Stomach (tissue), 9 donors: Measurements from ENCODE around the gene AGTRAP. TPM values are rescaled to one million over a fixed set of nuclear protein-coding genes. Genes with fewer than 3 reads are reported as not detected.
A peak's percentile ranks its signal among the peaks of the same experiment; 100 is the strongest.

Source experiments
- DNase-seq, 2 donors: peaks; one replicate each; pipeline versions ENCODE4 v3.0.0 to v3.0.0-alpha.2; 2013 to 2019
- H3K27ac ChIP-seq, 5 donors: fragments of 200-600 bp in 4 of 5; sonication (generic) in 4 of 5; one replicate each; pipeline ENCODE4 v1.5.1; 2013 to 2019; ENCODE audit warnings: mild to moderate bottlenecking in 1 of 5, moderate library complexity in 1 of 5
- H3K27me3 ChIP-seq, 3 donors: fragments of 200-600 bp; sonication (generic); one replicate each; pipeline ENCODE4 v1.5.1; 2017 to 2019; ENCODE audit warnings: mixed run types in 1 of 3
- H3K36me3 ChIP-seq, 4 donors: fragments of 200-600 bp; sonication (generic); 1 replicate in 3 of 4; 2 replicates in 1 of 4; pipeline ENCODE4 v1.5.1; 2016 to 2019
- H3K4me1 ChIP-seq, 4 donors: fragments of 200-600 bp; sonication (generic); one replicate each; pipeline ENCODE4 v1.5.1; 2016 to 2019
- H3K4me3 ChIP-seq, 4 donors: fragments of 200-600 bp; sonication (generic) in 3 of 4; one replicate each; pipeline ENCODE4 v1.5.1; 2016 to 2019; ENCODE audit warnings: mild to moderate bottlenecking in 1 of 4
- H3K9me3 ChIP-seq, 4 donors: fragments of 200-600 bp; sonication (generic); one replicate each; pipeline ENCODE4 v1.5.1; 2016 to 2019
- CTCF ChIP-seq, 7 experiments: fragments of 450-650 bp in 4 of 7; fragments of 200-600 bp in 3 of 7; sonication (generic) in 3 of 7; IDR thresholded peaks; one replicate each; pipeline ENCODE4 v1.5.1; 2016 to 2019; ENCODE audit warnings: antibody characterized with exemption in 7 of 7, control low read depth in 2 of 7, mild to moderate bottlenecking in 1 of 7
- EP300 ChIP-seq: sonication (generic); formaldehyde crosslinking; IDR thresholded peaks from one replicate; pipeline ENCODE4 v1.6.1; 2017; ENCODE audit warnings: antibody characterized with exemption
- POLR2A ChIP-seq, 4 donors: fragments of 450-650 bp; IDR thresholded peaks; one replicate each; pipeline ENCODE4 v1.6.1; 2016; ENCODE audit warnings: antibody characterized with exemption in 4 of 4, control low read depth in 2 of 4, mild to moderate bottlenecking in 1 of 4, moderate library complexity in 1 of 4
- POLR2AphosphoS5 ChIP-seq, 3 donors: sonication (generic); formaldehyde crosslinking; IDR thresholded peaks; one replicate each; pipeline ENCODE4 v1.6.1; 2016; ENCODE audit warnings: antibody characterized with exemption in 3 of 3
- WGBS, 5 donors: extraction: QIAGEN DNeasy Blood & Tissue Kit in 3 of 5; methylation state at CpG; one replicate each; pipeline versions ENCODE4 v1.1.5 to v1.1.7; 2013 to 2018; 5-methylcytosine and 5-hydroxymethylcytosine counted together
- intact Hi-C: fragments of 100-400 bp; cut with DNase I; formaldehyde crosslinking; loops from one replicate; pipeline ENCODE4 v1.15.1; 2023; ENCODE audit warnings: low total_unique reads
- polyA plus RNA-seq, 3 donors: library from polyadenylated mRNA; stranded (reverse); fragments of 200-250 nt; gene quantifications; one replicate each; pipeline ENCODE4 v1.2.3, GENCODE V29; 2013
- total RNA-seq, 5 donors: library from RNA; depleted of rRNA; stranded (reverse); fragments of >200 nt; gene quantifications; one replicate each; pipeline versions ENCODE4 v1.1.0 to v1.2.3, GENCODE V29; 2014 to 2016
- donor health status: healthy with polysubstance abuse.
- donor health status: Bipolar disorder and iron deficiency.
- donor health status: healthy.

Gene AGTRAP
- total and polyA plus RNA-seq, 8 donors = 4.1 to 76.3 (median 30.2) TPM

- peak overlapping the region in 3 of 4 donors; percentile 78 to 93 (median 88) for H3K4me3 ChIP-seq
- H3K27me3 ChIP-seq = no peaks in the 10 kb centered on the region
- no peak for TF ChIP-seq EP300
- TF ChIP-seq CTCF (IDR thresholded peaks at IDR 0.05) = no peak
- TF ChIP-seq POLR2A (IDR thresholded peaks at IDR 0.05) = no peak
- no peak for TF ChIP-seq POLR2AphosphoS5 (IDR thresholded peaks at IDR 0.05)
- H3K36me3 ChIP-seq = no peaks in the 10 kb centered on the region
- H3K4me1 ChIP-seq = peaks cover 48 to 79% (median 63%) of the 10 kb centered on the region in 4 donors
- intact Hi-C loops = loop anchor here (10.0 kb wide), 1 partner anchor 59 kb away; no protein-coding TSS in a partner anchor
- DNase-seq = no peak
- H3K9me3 ChIP-seq = no peaks in the 10 kb centered on the region
- 28 to 35% (median 29%) methylated on average over 4 of the region's 4 CpGs for WGBS, 5 donors
- H3K27ac ChIP-seq = peak overlapping the region; percentile 82 to 97 (median 91)
Observed at GRCh38 chr1:11735531-11735853, 444 bp upstream of the AGTRAP start.

GRCh38 chr1:11736746-11737639 is 1.1 kb downstream of the AGTRAP start:
- intact Hi-C loops = loop anchor here (10.0 kb wide), 1 partner anchor 58 kb away; no protein-coding TSS in a partner anchor
- H3K27ac ChIP-seq = peak overlapping the region in 4 of 5 donors; percentile 90 to 97 (median 94)
- no peak for TF ChIP-seq EP300
- no peak for TF ChIP-seq POLR2A (IDR thresholded peaks at IDR 0.05)
- TF ChIP-seq POLR2AphosphoS5 (IDR thresholded peaks at IDR 0.05) = peak in 2 of 3 donors; percentile 60 to 69
- peaks cover 33 to 79% (median 51%) of the 10 kb centered on the region in 4 donors for H3K4me1 ChIP-seq
- 11 to 19% (median 15%) methylated on average over 15 of the region's 15 CpGs for WGBS, 5 donors
- H3K36me3 ChIP-seq = no peaks in the 10 kb centered on the region
- no peaks in the 10 kb centered on the region for H3K27me3 ChIP-seq
- no peaks in the 10 kb centered on the region for H3K9me3 ChIP-seq
- DNase-seq = peak; percentile 55 to 71
- peak overlapping the region; percentile 78 to 93 (median 88) for H3K4me3 ChIP-seq

GRCh38 chr1:11738096-11738495 is 2.2 kb downstream of the AGTRAP start:
- peaks cover 25 to 77% (median 42%) of the 10 kb centered on the region in 4 donors for H3K4me1 ChIP-seq
- H3K4me3 ChIP-seq = peak overlapping the region in 1 of 4 donors; percentile 93
- H3K36me3 ChIP-seq = no peaks in the 10 kb centered on the region
- no peak for DNase-seq
- intact Hi-C loops = loop anchor here (10.0 kb wide), 1 partner anchor 57 kb away; no protein-coding TSS in a partner anchor
- WGBS, 5 donors = 75 to 79% (median 75%) methylated on average over 2 of the region's 2 CpGs
- H3K9me3 ChIP-seq = no peaks in the 10 kb centered on the region
- TF ChIP-seq CTCF (IDR thresholded peaks at IDR 0.05) = no peak
- no peak for TF ChIP-seq EP300
- no peak for TF ChIP-seq POLR2A (IDR thresholded peaks at IDR 0.05)
- TF ChIP-seq POLR2AphosphoS5 (IDR thresholded peaks at IDR 0.05) = no peak
- H3K27ac ChIP-seq = peak overlapping the region in 3 of 5 donors; percentile 90 to 97 (median 97)
- no peaks in the 10 kb centered on the region for H3K27me3 ChIP-seq

GRCh38 chr1:11738783-11739182 is 2.8 kb downstream of the AGTRAP start:
- no peak for TF ChIP-seq CTCF (IDR thresholded peaks at IDR 0.05)
- no peak for TF ChIP-seq POLR2AphosphoS5 (IDR thresholded peaks at IDR 0.05)
- no peak for TF ChIP-seq EP300
- TF ChIP-seq POLR2A (IDR thresholded peaks at IDR 0.05) = no peak
- no peak for DNase-seq
- intact Hi-C loops = loop anchor here (10.0 kb wide), 1 partner anchor 56 kb away; no protein-coding TSS in a partner anchor
- Histone ChIP-seq H3K4me1 (peaks cover 25 to 74% (median 40%) of the 10 kb centered on the region in 4 donors), H3K9me3 (no peaks in the 10 kb centered on the region), H3K27me3 (no peaks in the 10 kb centered on the region), H3K36me3 (peaks cover 0 to 1% (median 0%) of the 10 kb centered on the region in 4 donors), H3K4me3 (peak overlapping the region in 1 of 4 donors; percentile 12), H3K27ac (peak overlapping the region in 2 of 5 donors; percentile 97)
- 73 to 81% (median 75%) methylated on average over 4 to 6 of the region's 6 CpGs for WGBS, 5 donors
